HepG2 (cell line): ENCODE results near the gene HDGFL2. TPM values are rescaled to one million over a fixed set of nuclear protein-coding genes. Genes with fewer than 3 reads are reported as not detected.

ENCODE experiments used
- HDAC1 ChIP-seq: sonication (generic); formaldehyde crosslinking; IDR thresholded peaks from 2 replicates; pipeline ENCODE4 v1.5.1; 2020; ENCODE audit warnings: mild to moderate bottlenecking, missing genetic modification reagents
- KDM3A ChIP-seq: IDR thresholded peaks from 2 replicates; pipeline ENCODE4 v1.6.1; 2018; ENCODE audit warnings: low read depth, missing compliant biosample characterization
- MLLT10 ChIP-seq: sonication (generic); formaldehyde crosslinking; IDR thresholded peaks from 2 replicates; pipeline ENCODE4 v1.4.0; 2020; ENCODE audit warnings: missing genetic modification reagents
- SOX13 ChIP-seq, 3 experiments: fragments of 450-650 bp in 1 of 3; sonication (generic) in 1 of 3; formaldehyde crosslinking in 1 of 3; IDR thresholded peaks in 2 of 3; conservative IDR thresholded peaks in 1 of 3; 2 replicates each; pipeline versions ENCODE4 v1.5.0 to v1.6.1; 2016 to 2020; ENCODE audit warnings: antibody characterized with exemption in 1 of 3, mild to moderate bottlenecking in 1 of 3, missing compliant biosample characterization in 1 of 3, missing genetic modification reagents in 1 of 3, moderate library complexity in 1 of 3
- SP140L ChIP-seq: sonication (generic); formaldehyde crosslinking; IDR thresholded peaks from 2 replicates; pipeline ENCODE4 v1.4.0; 2020; ENCODE audit warnings: missing genetic modification reagents, borderline replicate concordance
- ZBTB1 ChIP-seq: sonication (generic); formaldehyde crosslinking; IDR thresholded peaks from 2 replicates; pipeline ENCODE4 v1.4.0; 2020; ENCODE audit warnings: missing genetic modification reagents, borderline replicate concordance
- ZBTB38 ChIP-seq: sonication (generic); formaldehyde crosslinking; IDR thresholded peaks from 2 replicates; pipeline ENCODE4 v1.5.1; 2020; ENCODE audit warnings: mild to moderate bottlenecking, missing genetic modification reagents
- ZFAT ChIP-seq: sonication (generic); formaldehyde crosslinking; conservative IDR thresholded peaks from 2 replicates; pipeline ENCODE4 v1.8.1; 2023; ENCODE audit warnings: missing genetic modification reagents, inconsistent platforms
- ZFX ChIP-seq: sonication (generic); formaldehyde crosslinking; IDR thresholded peaks from 2 replicates; pipeline ENCODE4 v1.4.0; 2020; ENCODE audit warnings: mild to moderate bottlenecking, low read depth, missing genetic modification reagents, moderate library complexity
- ZNF138 ChIP-seq: sonication (generic); formaldehyde crosslinking; IDR thresholded peaks from 2 replicates; pipeline ENCODE4 v1.5.0; 2020; ENCODE audit warnings: mild to moderate bottlenecking, low read depth, missing genetic modification reagents
- ZNF598 ChIP-seq: sonication (generic); formaldehyde crosslinking; IDR thresholded peaks from 2 replicates; pipeline ENCODE4 v1.5.1; 2020; ENCODE audit warnings: mild to moderate bottlenecking, missing genetic modification reagents, borderline replicate concordance
- ZSCAN25 ChIP-seq: sonication (generic); formaldehyde crosslinking; IDR thresholded peaks from 2 replicates; pipeline ENCODE4 v1.8.0; 2022; ENCODE audit warnings: mild to moderate bottlenecking, missing genetic modification reagents
- polyA plus RNA-seq, 8 experiments: library from polyadenylated mRNA; depleted of rRNA in 3 of 8; stranded (reverse) in 7 of 8; unstranded in 1 of 8; fragments of >200 nt; fragmentation: Illumina TruSeq in 4 of 8; extraction: Trizol in 4 of 8; gene quantifications; 2 replicates each; pipeline versions ENCODE4 v1.2.1 to v1.2.3, GENCODE V29; 2011 to 2016; ENCODE audit warnings: low read depth in 4 of 8, missing spikeins in 1 of 8, mixed read lengths in 1 of 8; ENCODE audit not compliant: insufficient read depth in 1 of 8
- total RNA-seq, 5 experiments: library from RNA; depleted of rRNA; stranded (reverse); fragments of >200 nt; fragmentation: Illumina TruSeq; extraction: Trizol; gene quantifications; 2 replicates each; pipeline ENCODE4 v1.2.3, GENCODE V29; 2016; ENCODE audit warnings: low read depth in 1 of 5
- TF ChIP-seq, protein P1 (sequence below), 2 experiments: IDR thresholded peaks; 2 replicates each; pipeline ENCODE4 v1.6.1; 2011 to 2012; ENCODE audit warnings: low read length in 2 of 2, borderline replicate concordance in 1 of 2, low read depth in 1 of 2, mild to moderate bottlenecking in 1 of 2, moderate library complexity in 1 of 2
- TF ChIP-seq, protein P2 (sequence below): sonication (generic); formaldehyde crosslinking; IDR thresholded peaks from one replicate; pipeline ENCODE4 v1.5.1; 2020; ENCODE audit warnings: mild to moderate bottlenecking, missing genetic modification reagents; ENCODE audit errors: not compliant biosample characterization
- TF ChIP-seq, protein P3 (sequence below): IDR thresholded peaks from 2 replicates; pipeline ENCODE4 v1.6.1; 2016

HDGFL2 gene
- total and polyA plus RNA-seq, 2 of the 13 experiments (the other 11 are each of a cell fraction or from before 2014, with no cell fraction given): 20.0 to 51.1 TPM

DNA sequence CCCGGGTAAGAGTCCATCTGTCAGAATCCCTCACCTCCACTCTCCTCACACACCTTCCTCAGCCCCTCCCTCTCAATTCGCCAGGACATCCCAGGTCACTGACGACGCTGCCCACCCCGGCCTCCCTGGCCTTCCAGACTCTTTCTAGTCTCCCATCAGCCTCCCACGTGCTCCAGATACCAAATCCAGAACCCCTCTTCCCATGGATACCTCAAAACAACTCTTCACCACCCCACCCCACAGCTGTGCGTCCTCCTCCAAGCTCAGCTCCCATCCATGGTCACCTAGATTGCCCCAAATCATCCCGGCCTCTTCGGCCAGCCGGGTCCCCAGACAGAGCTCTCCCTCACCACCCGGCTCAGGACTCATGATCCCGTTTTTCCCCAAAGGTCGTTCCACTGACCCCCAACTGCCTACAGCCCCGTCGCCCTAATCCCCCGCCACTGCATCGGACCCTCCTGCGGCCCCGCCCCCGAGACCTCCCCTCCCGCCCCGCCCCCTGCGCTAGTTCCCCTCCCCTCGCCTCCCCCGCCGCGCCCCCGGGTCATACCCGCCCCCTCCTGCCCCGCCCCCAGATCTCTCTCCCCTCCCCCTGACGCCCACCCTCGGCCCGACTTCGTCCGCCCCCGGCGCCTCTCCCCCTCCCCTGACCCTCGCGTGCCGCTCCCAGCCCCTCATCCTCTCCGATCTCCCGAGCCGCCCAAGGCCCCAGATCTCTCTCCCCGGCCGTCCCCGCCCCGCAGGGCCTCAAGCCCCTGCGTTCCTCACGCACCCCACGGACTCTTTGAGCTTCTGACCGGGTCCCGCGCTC lies 15.0 kb upstream of the HDGFL2 start (continued):
- TF ChIP-seq, protein P1, sequence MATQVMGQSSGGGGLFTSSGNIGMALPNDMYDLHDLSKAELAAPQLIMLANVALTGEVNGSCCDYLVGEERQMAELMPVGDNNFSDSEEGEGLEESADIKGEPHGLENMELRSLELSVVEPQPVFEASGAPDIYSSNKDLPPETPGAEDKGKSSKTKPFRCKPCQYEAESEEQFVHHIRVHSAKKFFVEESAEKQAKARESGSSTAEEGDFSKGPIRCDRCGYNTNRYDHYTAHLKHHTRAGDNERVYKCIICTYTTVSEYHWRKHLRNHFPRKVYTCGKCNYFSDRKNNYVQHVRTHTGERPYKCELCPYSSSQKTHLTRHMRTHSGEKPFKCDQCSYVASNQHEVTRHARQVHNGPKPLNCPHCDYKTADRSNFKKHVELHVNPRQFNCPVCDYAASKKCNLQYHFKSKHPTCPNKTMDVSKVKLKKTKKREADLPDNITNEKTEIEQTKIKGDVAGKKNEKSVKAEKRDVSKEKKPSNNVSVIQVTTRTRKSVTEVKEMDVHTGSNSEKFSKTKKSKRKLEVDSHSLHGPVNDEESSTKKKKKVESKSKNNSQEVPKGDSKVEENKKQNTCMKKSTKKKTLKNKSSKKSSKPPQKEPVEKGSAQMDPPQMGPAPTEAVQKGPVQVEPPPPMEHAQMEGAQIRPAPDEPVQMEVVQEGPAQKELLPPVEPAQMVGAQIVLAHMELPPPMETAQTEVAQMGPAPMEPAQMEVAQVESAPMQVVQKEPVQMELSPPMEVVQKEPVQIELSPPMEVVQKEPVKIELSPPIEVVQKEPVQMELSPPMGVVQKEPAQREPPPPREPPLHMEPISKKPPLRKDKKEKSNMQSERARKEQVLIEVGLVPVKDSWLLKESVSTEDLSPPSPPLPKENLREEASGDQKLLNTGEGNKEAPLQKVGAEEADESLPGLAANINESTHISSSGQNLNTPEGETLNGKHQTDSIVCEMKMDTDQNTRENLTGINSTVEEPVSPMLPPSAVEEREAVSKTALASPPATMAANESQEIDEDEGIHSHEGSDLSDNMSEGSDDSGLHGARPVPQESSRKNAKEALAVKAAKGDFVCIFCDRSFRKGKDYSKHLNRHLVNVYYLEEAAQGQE (IDR thresholded peaks at IDR 0.05; ENCODE audit: borderline replicate concordance in 1 of 2, low read depth in 1 of 2, low read length in 2 of 2): no peak
- TF ChIP-seq SOX13 (IDR thresholded peaks at IDR 0.05) (no peak), SOX13 (CRISPR knock-in tag; conservative IDR thresholded peaks at IDR 0.05 in 1 of 2, IDR thresholded peaks at IDR 0.05 in 1 of 2) (no peak), ZBTB38 (CRISPR knock-in tag) (no peak), ZNF598 (CRISPR knock-in tag) (no peak), ZBTB1 (CRISPR knock-in tag) (no peak), HDAC1 (CRISPR knock-in tag) (no peak; the same call in none of the 2 replicates), ZFAT (CRISPR knock-in tag) (no peak), SP140L (no peak), ZFX (CRISPR knock-in tag) (peak; percentile 50), ZNF138 (no peak), MLLT10 (CRISPR knock-in tag) (no peak), ZSCAN25 (0 out of 2 replicates have a peak, but pooled peaks have one; percentile 13), KDM3A (CRISPR knock-in tag) (no peak)
- TF ChIP-seq, protein P2, sequence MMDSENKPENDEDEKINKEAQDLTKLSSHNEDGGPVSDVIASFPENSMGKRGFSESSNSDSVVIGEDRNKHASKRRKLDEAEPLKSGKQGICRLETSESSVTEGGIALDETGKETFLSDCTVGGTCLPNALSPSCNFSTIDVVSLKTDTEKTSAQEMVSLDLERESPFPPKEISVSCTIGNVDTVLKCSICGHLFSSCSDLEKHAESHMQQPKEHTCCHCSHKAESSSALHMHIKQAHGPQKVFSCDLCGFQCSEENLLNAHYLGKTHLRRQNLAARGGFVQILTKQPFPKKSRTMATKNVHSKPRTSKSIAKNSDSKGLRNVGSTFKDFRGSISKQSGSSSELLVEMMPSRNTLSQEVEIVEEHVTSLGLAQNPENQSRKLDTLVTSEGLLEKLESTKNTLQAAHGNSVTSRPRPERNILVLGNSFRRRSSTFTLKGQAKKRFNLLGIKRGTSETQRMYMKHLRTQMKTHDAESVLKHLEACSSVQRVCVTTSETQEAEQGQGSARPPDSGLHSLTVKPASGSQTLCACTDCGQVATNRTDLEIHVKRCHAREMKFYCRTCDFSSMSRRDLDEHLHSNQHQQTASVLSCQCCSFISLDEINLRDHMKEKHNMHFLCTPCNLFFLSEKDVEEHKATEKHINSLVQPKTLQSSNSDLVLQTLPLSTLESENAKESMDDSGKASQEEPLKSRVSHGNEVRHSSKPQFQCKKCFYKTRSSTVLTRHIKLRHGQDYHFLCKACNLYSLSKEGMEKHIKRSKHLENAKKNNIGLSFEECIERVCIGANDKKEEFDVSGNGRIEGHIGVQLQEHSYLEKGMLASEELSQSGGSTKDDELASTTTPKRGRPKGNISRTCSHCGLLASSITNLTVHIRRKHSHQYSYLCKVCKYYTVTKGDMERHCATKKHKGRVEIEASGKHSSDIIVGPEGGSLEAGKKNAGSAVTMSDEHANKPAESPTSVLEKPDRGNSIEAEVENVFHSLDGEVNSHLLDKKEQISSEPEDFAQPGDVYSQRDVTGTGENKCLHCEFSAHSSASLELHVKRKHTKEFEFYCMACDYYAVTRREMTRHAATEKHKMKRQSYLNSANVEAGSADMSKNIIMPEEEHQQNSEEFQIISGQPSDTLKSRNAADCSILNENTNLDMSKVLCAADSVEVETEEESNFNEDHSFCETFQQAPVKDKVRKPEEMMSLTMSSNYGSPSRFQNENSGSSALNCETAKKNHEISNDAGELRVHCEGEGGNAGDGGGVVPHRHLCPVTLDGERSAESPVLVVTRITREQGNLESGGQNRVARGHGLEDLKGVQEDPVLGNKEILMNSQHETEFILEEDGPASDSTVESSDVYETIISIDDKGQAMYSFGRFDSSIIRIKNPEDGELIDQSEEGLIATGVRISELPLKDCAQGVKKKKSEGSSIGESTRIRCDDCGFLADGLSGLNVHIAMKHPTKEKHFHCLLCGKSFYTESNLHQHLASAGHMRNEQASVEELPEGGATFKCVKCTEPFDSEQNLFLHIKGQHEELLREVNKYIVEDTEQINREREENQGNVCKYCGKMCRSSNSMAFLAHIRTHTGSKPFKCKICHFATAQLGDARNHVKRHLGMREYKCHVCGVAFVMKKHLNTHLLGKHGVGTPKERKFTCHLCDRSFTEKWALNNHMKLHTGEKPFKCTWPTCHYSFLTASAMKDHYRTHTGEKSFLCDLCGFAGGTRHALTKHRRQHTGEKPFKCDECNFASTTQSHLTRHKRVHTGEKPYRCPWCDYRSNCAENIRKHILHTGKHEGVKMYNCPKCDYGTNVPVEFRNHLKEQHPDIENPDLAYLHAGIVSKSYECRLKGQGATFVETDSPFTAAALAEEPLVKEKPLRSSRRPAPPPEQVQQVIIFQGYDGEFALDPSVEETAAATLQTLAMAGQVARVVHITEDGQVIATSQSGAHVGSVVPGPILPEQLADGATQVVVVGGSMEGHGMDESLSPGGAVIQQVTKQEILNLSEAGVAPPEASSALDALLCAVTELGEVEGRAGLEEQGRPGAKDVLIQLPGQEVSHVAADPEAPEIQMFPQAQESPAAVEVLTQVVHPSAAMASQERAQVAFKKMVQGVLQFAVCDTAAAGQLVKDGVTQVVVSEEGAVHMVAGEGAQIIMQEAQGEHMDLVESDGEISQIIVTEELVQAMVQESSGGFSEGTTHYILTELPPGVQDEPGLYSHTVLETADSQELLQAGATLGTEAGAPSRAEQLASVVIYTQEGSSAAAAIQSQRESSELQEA (CRISPR knock-in tag): peak; percentile 28
- TF ChIP-seq, protein P3, sequence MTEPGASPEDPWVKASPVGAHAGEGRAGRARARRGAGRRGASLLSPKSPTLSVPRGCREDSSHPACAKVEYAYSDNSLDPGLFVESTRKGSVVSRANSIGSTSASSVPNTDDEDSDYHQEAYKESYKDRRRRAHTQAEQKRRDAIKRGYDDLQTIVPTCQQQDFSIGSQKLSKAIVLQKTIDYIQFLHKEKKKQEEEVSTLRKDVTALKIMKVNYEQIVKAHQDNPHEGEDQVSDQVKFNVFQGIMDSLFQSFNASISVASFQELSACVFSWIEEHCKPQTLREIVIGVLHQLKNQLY (CRISPR knock-in tag): no peak
